Body of pancreas (tissue), 4 donors: Measurements from ENCODE around the gene C3orf49. TPM values are rescaled to one million over a fixed set of nuclear protein-coding genes. Genes with fewer than 3 reads are reported as not detected.

Source experiments
- ATAC-seq: fragments of 150-250 bp; one replicate; pipeline ENCODE4 v1.9.1; 2016
- DNase-seq, 4 donors: peaks; one replicate each; pipeline ENCODE4 v3.0.0-alpha.2; 2019
- H3K27ac ChIP-seq, 4 donors: fragments of 200-600 bp; sonication (generic); 1 replicate in 3 of 4; 2 replicates in 1 of 4; pipeline versions ENCODE4 v1.5.1 to v1.6.1; 2016 to 2019; ENCODE audit warnings: mild to moderate bottlenecking in 1 of 4, mixed read lengths in 1 of 4, moderate library complexity in 1 of 4
- H3K27me3 ChIP-seq, 2 donors: fragments of 200-600 bp; sonication (generic); one replicate each; pipeline ENCODE4 v1.6.0; 2016; ENCODE audit warnings: mild to moderate bottlenecking in 1 of 2
- H3K36me3 ChIP-seq, 2 donors: fragments of 200-600 bp; sonication (generic); replicated peaks in 1 of 2; 2 replicates each; pipeline ENCODE4 v1.5.1; 2016; ENCODE audit warnings: low read depth in 2 of 2; ENCODE audit not compliant: insufficient read depth in 1 of 2
- H3K4me1 ChIP-seq: fragments of 200-600 bp; sonication (generic); one replicate; pipeline ENCODE4 v1.6.0; 2016
- H3K4me3 ChIP-seq, 2 donors: fragments of 200-600 bp; sonication (generic); 1 replicate in 1 of 2; 2 replicates in 1 of 2; pipeline ENCODE4 v1.5.1; 2016 to 2019
- H3K9me3 ChIP-seq, 3 donors: fragments of 200-600 bp; sonication (generic); 1 replicate in 2 of 3; 2 replicates in 1 of 3; pipeline ENCODE4 v1.5.1; 2016
- POLR2A ChIP-seq, 3 donors: fragments of 450-650 bp; IDR thresholded peaks; one replicate each; pipeline ENCODE4 v1.6.1; 2016; ENCODE audit warnings: antibody characterized with exemption in 3 of 3, mild to moderate bottlenecking in 2 of 3
- WGBS, 2 donors: methylation state at CpG; one replicate each; pipeline ENCODE4 v1.1.5; 2017; 5-methylcytosine and 5-hydroxymethylcytosine counted together
- intact Hi-C: fragments of 100-400 bp; cut with DNase I; formaldehyde crosslinking; loops from one replicate; pipeline ENCODE4 v1.15.1; 2023
- total RNA-seq, 2 donors: library from RNA; depleted of rRNA; stranded (reverse); fragments of >200 nt; gene quantifications; one replicate each; pipeline ENCODE4 v1.1.0, GENCODE V29; 2016
- TF ChIP-seq, protein P1 (sequence below), 7 experiments: fragments of 450-650 bp in 4 of 7; fragments of 200-600 bp in 3 of 7; sonication (generic) in 3 of 7; IDR thresholded peaks; one replicate each; pipeline ENCODE4 v1.5.1; 2016 to 2019; ENCODE audit warnings: antibody characterized with exemption in 7 of 7

Gene C3orf49, protein sequence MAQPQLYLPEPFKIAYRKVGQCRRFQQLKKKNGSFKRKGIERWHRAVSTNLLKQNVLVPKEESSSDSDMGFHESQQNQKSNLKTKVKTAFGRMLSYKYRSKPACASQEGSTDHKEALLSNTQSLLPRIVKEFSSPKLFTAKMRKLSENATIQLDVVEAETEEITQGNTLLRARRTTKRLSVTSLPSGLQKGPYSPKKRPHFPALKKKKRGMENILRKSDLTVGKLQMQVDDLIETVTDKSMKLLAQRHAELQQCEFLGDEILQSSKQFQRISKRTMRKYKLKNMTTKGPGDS
- not detected for total RNA-seq

DNA sequence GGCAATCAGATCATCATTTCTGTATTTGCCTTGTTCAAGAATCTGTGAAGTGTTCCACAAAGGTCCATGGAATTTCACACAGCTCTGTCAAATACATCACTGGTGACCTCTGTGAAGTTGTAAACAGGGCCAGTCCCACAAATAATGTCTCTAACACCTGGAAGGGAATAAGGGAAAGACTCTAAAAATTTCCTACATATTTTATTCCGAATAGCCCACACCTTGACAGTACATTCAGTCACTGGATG is at the start of gene C3orf49:
Gene C3orf49 (plus strand): TSS at position 149 of the 248 bp plus-strand sequence. CDS start 173 bp downstream, outside the sequence.
- no peaks in the 10 kb centered on the region for H3K36me3 ChIP-seq
- peaks cover 4% of the 10 kb centered on the region for H3K4me1 ChIP-seq
- WGBS, 2 donors: 95 to 96% methylated on average over 1 of the region's 1 CpG
- DNase-seq: no peak
- TF ChIP-seq, protein P1, sequence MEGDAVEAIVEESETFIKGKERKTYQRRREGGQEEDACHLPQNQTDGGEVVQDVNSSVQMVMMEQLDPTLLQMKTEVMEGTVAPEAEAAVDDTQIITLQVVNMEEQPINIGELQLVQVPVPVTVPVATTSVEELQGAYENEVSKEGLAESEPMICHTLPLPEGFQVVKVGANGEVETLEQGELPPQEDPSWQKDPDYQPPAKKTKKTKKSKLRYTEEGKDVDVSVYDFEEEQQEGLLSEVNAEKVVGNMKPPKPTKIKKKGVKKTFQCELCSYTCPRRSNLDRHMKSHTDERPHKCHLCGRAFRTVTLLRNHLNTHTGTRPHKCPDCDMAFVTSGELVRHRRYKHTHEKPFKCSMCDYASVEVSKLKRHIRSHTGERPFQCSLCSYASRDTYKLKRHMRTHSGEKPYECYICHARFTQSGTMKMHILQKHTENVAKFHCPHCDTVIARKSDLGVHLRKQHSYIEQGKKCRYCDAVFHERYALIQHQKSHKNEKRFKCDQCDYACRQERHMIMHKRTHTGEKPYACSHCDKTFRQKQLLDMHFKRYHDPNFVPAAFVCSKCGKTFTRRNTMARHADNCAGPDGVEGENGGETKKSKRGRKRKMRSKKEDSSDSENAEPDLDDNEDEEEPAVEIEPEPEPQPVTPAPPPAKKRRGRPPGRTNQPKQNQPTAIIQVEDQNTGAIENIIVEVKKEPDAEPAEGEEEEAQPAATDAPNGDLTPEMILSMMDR (IDR thresholded peaks at IDR 0.05): no peak
- no peak for TF ChIP-seq POLR2A (IDR thresholded peaks at IDR 0.05)
- H3K27me3 ChIP-seq: no peaks in the 10 kb centered on the region
- intact Hi-C loops: no loop called here
- H3K9me3 ChIP-seq: no peaks in the 10 kb centered on the region
- ATAC-seq: no peak
- no peak within 1 kb of the TSS for H3K27ac ChIP-seq
- H3K4me3 ChIP-seq: no peak within 1 kb of the TSS

DNA sequence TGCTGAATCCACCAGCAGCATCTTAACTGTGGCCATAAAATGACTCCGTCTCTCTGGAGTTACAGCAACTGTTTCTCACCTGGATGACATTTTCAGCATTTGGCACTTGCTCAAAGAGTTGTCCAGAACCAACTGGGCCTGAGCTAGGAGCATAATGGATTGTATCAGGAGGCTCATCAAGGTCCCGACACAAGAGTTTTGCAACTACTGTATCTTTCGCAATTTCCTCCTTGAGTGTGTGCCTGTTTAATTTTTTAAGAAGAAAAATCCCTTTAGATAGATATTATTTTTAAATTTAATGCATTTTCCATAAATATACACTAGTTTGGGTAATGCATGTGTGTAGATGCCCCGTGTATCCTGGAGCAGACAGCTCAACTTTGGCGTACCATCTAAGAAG is 44.3 kb upstream of the C3orf49 start:
- intact Hi-C loops: no loop called here
- DNase-seq: no peak
- no peak for TF ChIP-seq POLR2A (IDR thresholded peaks at IDR 0.05)
- TF ChIP-seq, protein P1 (IDR thresholded peaks at IDR 0.05): no peak
- ATAC-seq: no peak
- Histone ChIP-seq H3K4me3 (no peak overlapping the region), H3K27ac (no peak overlapping the region), H3K4me1 (no peaks in the 10 kb centered on the region), H3K27me3 (no peaks in the 10 kb centered on the region), H3K36me3 (no peaks in the 10 kb centered on the region), H3K9me3 (no peaks in the 10 kb centered on the region)
- 82 to 93% methylated on average over 5 of the region's 5 CpGs for WGBS, 2 donors

DNA sequence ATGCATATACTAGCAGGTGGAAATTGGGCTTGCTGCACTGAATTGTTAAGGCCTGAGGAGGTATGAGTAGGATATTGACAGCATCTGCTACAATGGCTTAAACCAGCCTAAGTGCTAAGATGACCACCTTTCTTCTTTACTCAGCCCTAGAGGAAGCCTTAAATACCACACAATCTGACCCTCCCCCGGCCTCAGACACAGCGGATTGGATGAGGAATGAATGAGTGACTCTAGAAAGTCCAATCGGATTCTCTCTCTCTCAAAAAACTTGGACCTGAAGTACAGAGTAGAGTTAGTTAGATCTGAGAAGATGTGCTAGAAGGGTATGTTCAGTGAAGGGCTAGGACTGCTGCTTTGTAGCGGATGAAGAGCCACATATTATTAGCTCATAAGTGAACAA is 39.9 kb upstream of the C3orf49 start:
- no peak overlapping the region for H3K27ac ChIP-seq
- no peaks in the 10 kb centered on the region for H3K9me3 ChIP-seq
- H3K27me3 ChIP-seq: no peaks in the 10 kb centered on the region
- no peak for TF ChIP-seq POLR2A (IDR thresholded peaks at IDR 0.05)
- TF ChIP-seq, protein P1 (IDR thresholded peaks at IDR 0.05): no peak
- intact Hi-C loops: no loop called here
- no peak for DNase-seq
- no peaks in the 10 kb centered on the region for H3K4me1 ChIP-seq
- H3K4me3 ChIP-seq: no peak overlapping the region
- no peak for ATAC-seq
- 88 to 90% methylated on average over 4 of the region's 4 CpGs for WGBS, 2 donors
- no peaks in the 10 kb centered on the region for H3K36me3 ChIP-seq

DNA sequence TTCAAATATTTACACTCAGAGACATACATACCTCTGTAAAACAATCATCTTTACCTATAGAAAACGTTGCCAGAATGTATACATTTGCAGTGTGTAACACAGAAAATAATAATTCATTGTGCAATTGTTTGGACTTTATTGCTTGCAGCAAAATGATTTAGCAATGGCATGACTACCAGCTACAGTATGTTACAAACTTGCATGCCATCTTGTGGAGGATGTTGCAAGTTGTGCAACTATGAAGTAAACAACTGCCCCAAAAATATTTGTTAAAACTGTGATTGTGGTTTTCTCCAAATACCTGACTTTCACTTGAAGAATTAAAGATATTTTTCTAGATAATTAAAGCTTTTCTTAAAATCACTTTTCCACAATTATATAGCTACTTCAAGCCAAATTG is 27.1 kb upstream of the C3orf49 start:
- TF ChIP-seq, protein P1 (IDR thresholded peaks at IDR 0.05): peak in 5 of 7 experiments; percentile 23 to 61 (median 52)
- no peak for TF ChIP-seq POLR2A (IDR thresholded peaks at IDR 0.05)
- WGBS, 2 donors: 0 to 9% methylated on average over 1 of the region's 1 CpG

DNA sequence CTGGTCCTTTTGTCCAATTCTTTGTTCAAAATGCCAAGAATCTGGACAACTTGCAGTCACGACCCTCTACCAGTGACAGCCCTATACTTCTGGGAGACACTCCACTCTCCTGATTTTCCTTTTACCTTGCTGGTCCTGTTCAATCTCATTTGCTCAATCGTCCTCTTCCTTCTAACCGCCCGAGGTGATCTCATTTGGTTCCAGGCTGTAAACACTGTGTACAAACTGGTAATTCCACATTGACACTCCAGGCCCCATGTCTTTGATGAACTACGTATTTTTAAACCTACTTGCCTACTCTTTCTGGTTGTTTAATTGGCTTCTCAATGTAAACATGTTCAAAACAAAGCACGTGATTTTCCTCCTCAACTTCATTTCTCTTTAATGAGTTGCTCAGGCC is 23.7 kb upstream of the C3orf49 start:
- no peak for ATAC-seq
- Histone ChIP-seq H3K9me3 (no peaks in the 10 kb centered on the region), H3K4me1 (no peaks in the 10 kb centered on the region), H3K4me3 (no peak overlapping the region), H3K27me3 (no peaks in the 10 kb centered on the region), H3K27ac (no peak overlapping the region), H3K36me3 (no peaks in the 10 kb centered on the region)
- intact Hi-C loops: no loop called here
- TF ChIP-seq POLR2A (IDR thresholded peaks at IDR 0.05): no peak
- TF ChIP-seq, protein P1 (IDR thresholded peaks at IDR 0.05): no peak
- no peak for DNase-seq
- WGBS, 2 donors: 65 to 74% methylated on average over 6 of the region's 6 CpGs

More for the DNA sequence above, 27.1 kb upstream of the C3orf49 start:
- no peak for ATAC-seq
- Histone ChIP-seq H3K27ac (no peak overlapping the region), H3K9me3 (no peaks in the 10 kb centered on the region), H3K4me1 (no peaks in the 10 kb centered on the region), H3K4me3 (no peak overlapping the region), H3K36me3 (no peaks in the 10 kb centered on the region), H3K27me3 (no peaks in the 10 kb centered on the region)
- intact Hi-C loops: no loop called here
- peak in 1 of 4 donors; percentile 20 for DNase-seq
